ENCODE measurements around the gene EIF1AD.
"Not testable (repeated sequence)": the region's sequence is repeated elsewhere in the genome, so short reads cannot be mapped to it uniquely, and the experiment has no call there.

Gene EIF1AD

GRCh38 chr11:65967329-65967934, 34.5 kb downstream of the EIF1AD start:
- DNase-seq, result no peak

GRCh38 chr11:65965986-65966762, 35.8 kb downstream of the EIF1AD start:
- DNase-seq, result no peak

GRCh38 chr11:65964906-65965305, 37.1 kb downstream of the EIF1AD start:
- no peak for DNase-seq

GRCh38 chr11:65962141-65962564, 39.8 kb downstream of the EIF1AD start:
- no peak for DNase-seq

- DNase-seq, result peak; percentile 90 to 98 (median 95)
Observed at GRCh38 chr11:65961267-65962140, 40.5 kb downstream of the EIF1AD start, which contains the start of gene SART1. TSS of gene SART1 (plus strand) at chr11:65961734. CDS start at chr11:65961781, 47 bp downstream.

- DNase-seq, result peak in 1 of 5 experiments; percentile 7
Observed at GRCh38 chr11:65960824-65961266, 41.1 kb downstream of the EIF1AD start.

GRCh38 chr11:65958774-65959420, 43.1 kb downstream of the EIF1AD start:
- no peak for DNase-seq

- no peak for DNase-seq
Observed at GRCh38 chr11:65958291-65958690, 43.7 kb downstream of the EIF1AD start.

GRCh38 chr11:65954771-65955170, 47.2 kb downstream of the EIF1AD start:
- DNase-seq, result no peak

- no peak for DNase-seq
Observed at GRCh38 chr11:65953471-65953870, 48.5 kb downstream of the EIF1AD start.

GRCh38 chr11:65952052-65952521, 49.9 kb downstream of the EIF1AD start:
- no peak for DNase-seq

- not testable (repeated sequence) for DNase-seq
Observed at GRCh38 chr11:65951641-65952040, 50.3 kb downstream of the EIF1AD start.

GRCh38 chr11:65950711-65951110, 51.2 kb downstream of the EIF1AD start:
- not testable (repeated sequence) for DNase-seq

- no peak for DNase-seq
Observed at GRCh38 chr11:65947603-65948125, 54.3 kb downstream of the EIF1AD start.

- DNase-seq, result no peak
Observed at GRCh38 chr11:65947133-65947532, 54.8 kb downstream of the EIF1AD start.

- DNase-seq, result no peak
Observed at GRCh38 chr11:65946655-65947054, 55.3 kb downstream of the EIF1AD start.
